Measurements from ENCODE around the gene KIAA1586. TPM values are rescaled to one million over a fixed set of nuclear protein-coding genes. Genes with fewer than 3 reads are reported as not detected.
A peak's percentile ranks its signal among the peaks of the same experiment; 100 is the strongest.

KIAA1586 gene
- total and polyA plus RNA-seq, 9 of the 15 experiments (the other 6 are each of a cell fraction or from before 2014, with no cell fraction given), result 23.4 to 43.6 (median 29.5) TPM

- TF ChIP-seq ZBTB11 (CRISPR knock-in tag; IDR thresholded peaks at IDR 0.05), result no peak
- TF ChIP-seq GTF2E2 (tag; IDR thresholded peaks at IDR 0.05), result no peak
- no peak for TF ChIP-seq PHF20 (IDR thresholded peaks at IDR 0.05; ENCODE audit: partially characterized antibody)
- TF ChIP-seq HOMEZ (CRISPR knock-in tag; IDR thresholded peaks at IDR 0.05), result no peak
- TF ChIP-seq HDAC1 (IDR thresholded peaks at IDR 0.05), result no peak
- no peak for TF ChIP-seq RCOR1 (IDR thresholded peaks at IDR 0.05; ENCODE audit: borderline replicate concordance in 1 of 2, low read depth in 2 of 2, low read length in 2 of 2)
- no peak for TF ChIP-seq MAFF (IDR thresholded peaks at IDR 0.05; ENCODE audit: low read length)
- no peak for TF ChIP-seq ZNF232 (CRISPR knock-in tag; IDR thresholded peaks at IDR 0.05)
- no peak for TF ChIP-seq FOXK1 (CRISPR knock-in tag; IDR thresholded peaks at IDR 0.05; ENCODE audit: borderline replicate concordance)
- TF ChIP-seq EGR1 (conservative IDR thresholded peaks at IDR 0.05), result no peak
- peak; percentile 41; the same call in 1 of the 2 replicates for TF ChIP-seq CXXC5 (CRISPR knock-in tag; IDR thresholded peaks at IDR 0.05)
- TF ChIP-seq PRDM10 (IDR thresholded peaks at IDR 0.05; ENCODE audit: partially characterized antibody), result peak; percentile 55
- peak; percentile 61; the same call in 1 of the 2 replicates for TF ChIP-seq PTTG1 (tag; IDR thresholded peaks at IDR 0.05; ENCODE audit: low read depth)
- TF ChIP-seq PBX2 (CRISPR knock-in tag; IDR thresholded peaks at IDR 0.05; ENCODE audit: low read depth), result no peak
- no peak for TF ChIP-seq PBX2 (tag; conservative IDR thresholded peaks at IDR 0.05; ENCODE audit: low read depth)
- TF ChIP-seq ETV6 (IDR thresholded peaks at IDR 0.05; ENCODE audit: borderline replicate concordance in 1 of 2, low read depth in 2 of 2, low read length in 1 of 2), result no peak
- no peak for TF ChIP-seq ETV6 (CRISPR knock-in tag; IDR thresholded peaks at IDR 0.05; ENCODE audit: borderline replicate concordance)
These were observed 13.3 kb upstream of the KIAA1586 start (continued) for GRCh38 chr6:57033228-57033627.
